HUES48 (cell line): ENCODE results near the gene SLC10A3.

Experiments
- H3K27ac ChIP-seq: one replicate; pipeline ENCODE4 v1.7.0; 2013; ENCODE audit warnings: low read depth, low read length, inconsistent platforms
- H3K27me3 ChIP-seq: 2 replicates; pipeline ENCODE4 v1.6.1; 2013; ENCODE audit warnings: mild to moderate bottlenecking, low read length; ENCODE audit not compliant: control insufficient read depth, insufficient read depth
- H3K36me3 ChIP-seq: 2 replicates; pipeline ENCODE4 v1.6.1; 2013; ENCODE audit warnings: low read length; ENCODE audit not compliant: control insufficient read depth, insufficient read depth
- H3K4me1 ChIP-seq: 2 replicates; pipeline ENCODE4 v1.6.1; 2013; ENCODE audit warnings: mild to moderate bottlenecking, low read length; ENCODE audit not compliant: control insufficient read depth, insufficient read depth
- H3K4me3 ChIP-seq: 2 replicates; pipeline ENCODE4 v1.5.1; 2013; ENCODE audit warnings: mild to moderate bottlenecking, low read depth, low read length
- H3K9ac ChIP-seq: 2 replicates; pipeline ENCODE4 v1.6.1; 2013; ENCODE audit warnings: mild to moderate bottlenecking, low read depth, low read length, moderate library complexity
- H3K9me3 ChIP-seq: 2 replicates; pipeline ENCODE4 v1.6.1; 2013; ENCODE audit warnings: low read length; ENCODE audit not compliant: control insufficient read depth, insufficient read depth

The SLC10A3 gene, protein sequence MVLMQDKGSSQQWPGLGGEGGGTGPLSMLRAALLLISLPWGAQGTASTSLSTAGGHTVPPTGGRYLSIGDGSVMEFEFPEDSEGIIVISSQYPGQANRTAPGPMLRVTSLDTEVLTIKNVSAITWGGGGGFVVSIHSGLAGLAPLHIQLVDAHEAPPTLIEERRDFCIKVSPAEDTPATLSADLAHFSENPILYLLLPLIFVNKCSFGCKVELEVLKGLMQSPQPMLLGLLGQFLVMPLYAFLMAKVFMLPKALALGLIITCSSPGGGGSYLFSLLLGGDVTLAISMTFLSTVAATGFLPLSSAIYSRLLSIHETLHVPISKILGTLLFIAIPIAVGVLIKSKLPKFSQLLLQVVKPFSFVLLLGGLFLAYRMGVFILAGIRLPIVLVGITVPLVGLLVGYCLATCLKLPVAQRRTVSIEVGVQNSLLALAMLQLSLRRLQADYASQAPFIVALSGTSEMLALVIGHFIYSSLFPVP

GRCh38 chrX:154490414-154491083 lies at the start of gene SLC10A3:
Gene SLC10A3 (minus strand): TSS chrX:154490629. CDS start chrX:154488940, 1,689 bp downstream.
- Histone ChIP-seq H3K4me3 (peak within 1 kb of the TSS; percentile 65), H3K27me3 (no peaks in the 10 kb centered on the region), H3K36me3 (no peaks in the 10 kb centered on the region; the same call in 1 of the 2 replicates), H3K4me1 (no peaks in the 10 kb centered on the region), H3K27ac (peak within 1 kb of the TSS; percentile 94), H3K9me3 (peaks cover 20% of the 10 kb centered on the region), H3K9ac (peak within 1 kb of the TSS; percentile 53; the same call in 1 of the 2 replicates)

DNA sequence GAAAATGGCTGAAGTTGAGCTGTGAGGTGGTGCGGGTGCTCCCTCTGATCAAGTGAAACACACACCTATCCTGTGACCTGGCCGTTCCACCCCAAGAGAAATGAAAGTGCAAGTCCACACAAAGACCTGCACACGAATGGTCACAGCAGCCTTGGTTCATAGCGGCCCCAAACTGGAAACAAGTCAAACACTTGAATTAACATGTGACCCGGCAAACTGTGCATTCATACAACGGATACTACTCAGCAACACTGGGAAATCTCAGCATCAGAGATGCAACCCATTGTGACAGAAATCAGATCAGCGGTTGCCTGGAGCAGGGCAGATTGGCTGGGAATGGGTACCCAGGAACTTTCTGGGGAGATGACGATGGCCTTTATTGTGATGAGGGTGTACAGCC lies 48.6 kb upstream of the SLC10A3 start:
- Histone ChIP-seq H3K9me3 (peaks cover 32% of the 10 kb centered on the region), H3K4me3 (no peak overlapping the region), H3K27me3 (no peaks in the 10 kb centered on the region), H3K4me1 (no peaks in the 10 kb centered on the region), H3K27ac (no peak overlapping the region), H3K9ac (no peak overlapping the region), H3K36me3 (peaks cover 26% of the 10 kb centered on the region)

DNA sequence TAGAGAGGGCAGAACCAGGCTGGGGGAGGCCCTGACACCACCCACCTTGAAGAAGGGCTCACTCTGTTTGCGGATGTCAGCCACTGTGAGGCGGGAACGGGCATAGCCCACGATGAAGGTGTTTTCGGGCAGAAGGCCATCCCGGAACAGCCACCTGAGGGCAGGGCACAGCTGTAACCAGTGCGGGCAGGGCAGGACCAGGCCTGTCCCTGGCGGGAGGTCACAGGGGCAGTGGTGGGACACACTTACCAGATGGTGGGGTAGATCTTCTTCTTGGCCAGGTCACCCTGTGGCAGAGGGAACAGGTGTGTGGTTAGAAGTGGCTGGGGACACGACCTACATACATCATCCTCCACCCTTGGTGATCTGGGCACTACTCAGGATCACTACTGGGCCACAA lies 45.5 kb upstream of the SLC10A3 start:
- Histone ChIP-seq H3K9me3 (peaks cover 28% of the 10 kb centered on the region), H3K27ac (no peak overlapping the region), H3K9ac (no peak overlapping the region), H3K36me3 (peaks cover 31% of the 10 kb centered on the region), H3K4me1 (no peaks in the 10 kb centered on the region), H3K27me3 (no peaks in the 10 kb centered on the region), H3K4me3 (no peak overlapping the region)

GRCh38 chrX:154534526-154535322 lies 44.3 kb upstream of the SLC10A3 start:
- Histone ChIP-seq H3K4me3 (no peak overlapping the region), H3K36me3 (peaks cover 33% of the 10 kb centered on the region)

GRCh38 chrX:154532690-154533089 lies 42.3 kb upstream of the SLC10A3 start:
- no peak overlapping the region for H3K9ac ChIP-seq
- H3K27me3 ChIP-seq = no peaks in the 10 kb centered on the region
- H3K4me1 ChIP-seq = no peaks in the 10 kb centered on the region
- no peak overlapping the region for H3K27ac ChIP-seq
- H3K36me3 ChIP-seq = peaks cover 29% of the 10 kb centered on the region
- H3K4me3 ChIP-seq = no peak overlapping the region
- H3K9me3 ChIP-seq = peaks cover 35% of the 10 kb centered on the region

More at GRCh38 chrX:154534526-154535322, 44.3 kb upstream of the SLC10A3 start:
- no peaks in the 10 kb centered on the region for H3K27me3 ChIP-seq
- H3K9ac ChIP-seq = no peak overlapping the region
- no peaks in the 10 kb centered on the region for H3K4me1 ChIP-seq
- H3K9me3 ChIP-seq = peaks cover 28% of the 10 kb centered on the region
- H3K27ac ChIP-seq = no peak overlapping the region

- Histone ChIP-seq H3K27ac (no peak overlapping the region), H3K27me3 (no peaks in the 10 kb centered on the region), H3K4me1 (peaks cover 7% of the 10 kb centered on the region; the same call in 1 of the 2 replicates), H3K9me3 (peaks cover 38% of the 10 kb centered on the region), H3K36me3 (peaks cover 29% of the 10 kb centered on the region), H3K9ac (no peak overlapping the region), H3K4me3 (no peak overlapping the region)
Measured at GRCh38 chrX:154531626-154532025, 41.2 kb upstream of the SLC10A3 start.

DNA sequence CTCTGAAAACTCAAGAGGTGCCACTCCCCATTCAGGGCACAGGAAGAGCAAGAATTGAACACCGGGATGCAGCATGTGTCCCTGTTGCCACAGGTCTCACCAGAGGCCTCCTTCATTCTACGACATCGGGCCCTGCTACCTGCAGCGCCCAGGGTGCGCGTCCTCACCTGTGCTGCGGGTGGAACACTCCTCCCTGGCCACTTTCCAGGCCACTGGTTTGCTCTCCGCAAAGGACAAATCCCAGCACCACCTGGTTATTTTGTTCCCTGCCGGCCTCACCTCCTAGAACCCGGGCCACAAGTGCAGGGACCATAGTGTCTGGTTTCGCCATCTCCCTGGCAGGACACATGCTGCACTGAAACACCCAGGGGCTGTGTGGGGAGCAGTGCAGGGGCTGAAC lies 39.9 kb upstream of the SLC10A3 start:
- no peak overlapping the region for H3K4me3 ChIP-seq
- peaks cover 7% of the 10 kb centered on the region; the same call in 1 of the 2 replicates for H3K4me1 ChIP-seq
- no peak overlapping the region for H3K27ac ChIP-seq
- H3K9me3 ChIP-seq = peaks cover 39% of the 10 kb centered on the region
- H3K27me3 ChIP-seq = peaks cover 8% of the 10 kb centered on the region; the same call in 1 of the 2 replicates
- peaks cover 29% of the 10 kb centered on the region for H3K36me3 ChIP-seq
- no peak overlapping the region for H3K9ac ChIP-seq

DNA sequence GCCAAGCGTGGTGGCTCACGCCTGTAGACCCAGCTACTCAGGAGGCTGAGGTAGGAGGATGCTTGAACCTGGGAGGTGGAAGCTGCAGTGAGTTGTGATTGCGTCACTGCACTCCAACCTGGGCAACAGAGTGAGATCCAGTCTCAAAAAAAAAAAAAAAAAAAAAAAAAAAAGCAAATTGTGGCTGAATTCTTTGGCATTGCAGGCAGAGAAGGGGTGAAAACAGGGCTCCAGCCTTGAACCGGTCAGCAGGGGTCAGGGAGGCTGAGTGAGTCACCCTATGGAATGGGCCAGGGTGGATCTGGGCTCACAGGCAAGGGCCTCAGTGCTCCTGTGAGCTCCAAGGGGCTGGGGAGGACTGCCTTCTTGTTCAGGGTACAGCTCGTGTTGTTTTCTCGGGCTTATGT lies 38.8 kb upstream of the SLC10A3 start:
- Histone ChIP-seq H3K27ac (no peak overlapping the region), H3K36me3 (peaks cover 24% of the 10 kb centered on the region), H3K27me3 (peaks cover 12% of the 10 kb centered on the region; the same call in 1 of the 2 replicates), H3K9ac (no peak overlapping the region), H3K4me1 (peaks cover 7% of the 10 kb centered on the region; the same call in 1 of the 2 replicates), H3K4me3 (no peak overlapping the region), H3K9me3 (peaks cover 39% of the 10 kb centered on the region)

- H3K4me1 ChIP-seq = peaks cover 7% of the 10 kb centered on the region; the same call in 1 of the 2 replicates
- peaks cover 19% of the 10 kb centered on the region; the same call in 1 of the 2 replicates for H3K27me3 ChIP-seq
- H3K9me3 ChIP-seq = peaks cover 39% of the 10 kb centered on the region
- H3K4me3 ChIP-seq = peak overlapping the region; percentile 54
- peaks cover 3% of the 10 kb centered on the region; the same call in 1 of the 2 replicates for H3K36me3 ChIP-seq
- 0 out of 2 replicates have a peak overlapping the region, but pooled peaks have one; percentile 53 for H3K9ac ChIP-seq
- H3K27ac ChIP-seq = peak overlapping the region; percentile 73
Measured at GRCh38 chrX:154526901-154527675, 36.7 kb upstream of the SLC10A3 start.
